Choroid plexus epithelial cell (primary cell): Measurements from ENCODE around the gene TAS2R42.

Source experiments
- DNase-seq: peaks from one replicate; pipeline ENCODE4 v3.0.0-alpha.2; 2010; ENCODE audit warnings: low read depth
- H3K4me3 ChIP-seq: 2 replicates; pipeline ENCODE4 v1.5.1; 2011; ENCODE audit warnings: low read depth, mild to moderate bottlenecking, control low read depth, low read length, moderate library complexity
- CTCF ChIP-seq: conservative IDR thresholded peaks from 2 replicates; pipeline ENCODE4 v1.5.1; 2011; ENCODE audit warnings: low read depth, mild to moderate bottlenecking, control low read depth, inconsistent platforms, low read length, moderate library complexity

The TAS2R42 gene

GRCh38 chr12:11183011-11183410 is 3.7 kb downstream of the TAS2R42 start:
- TF ChIP-seq CTCF = no peak
- H3K4me3 ChIP-seq = no peak overlapping the region
- no peak for DNase-seq

- no peak for TF ChIP-seq CTCF
- no peak for DNase-seq
- no peak overlapping the region for H3K4me3 ChIP-seq
These were observed 4.2 kb downstream of the TAS2R42 start for GRCh38 chr12:11182529-11182928.

GRCh38 chr12:11178250-11178649 is 8.5 kb downstream of the TAS2R42 start:
- no peak overlapping the region for H3K4me3 ChIP-seq
- TF ChIP-seq CTCF = no peak
- DNase-seq = no peak

- TF ChIP-seq CTCF = no peak
- H3K4me3 ChIP-seq = no peak overlapping the region
- peak; percentile 59 for DNase-seq
These were observed 12.7 kb downstream of the TAS2R42 start for GRCh38 chr12:11174022-11174421.

GRCh38 chr12:11171969-11172675 is 14.6 kb downstream of the TAS2R42 start:
- TF ChIP-seq CTCF = no peak
- H3K4me3 ChIP-seq = peak overlapping the region; percentile 97
- peak; percentile 31 for DNase-seq

- peak within 1 kb of the TSS; percentile 97 for H3K4me3 ChIP-seq
- peak; percentile 97 for DNase-seq
- no peak for TF ChIP-seq CTCF
These were observed 15.4 kb downstream of the TAS2R42 start, which contains the start of gene SMIM10L1 for GRCh38 chr12:11171145-11171968. TSS of gene SMIM10L1 (plus strand) at chr12:11171194. CDS start at chr12:11171357, 163 bp downstream.
